Left lobe of liver (tissue), 2 donors: ENCODE results near the gene ZBTB40. TPM values are rescaled to one million over a fixed set of nuclear protein-coding genes. Genes with fewer than 3 reads are reported as not detected.

ENCODE experiments used
- ATAC-seq: fragments of 200-7000 bp; cut with Tn5 transposase; one replicate; pipeline ENCODE4 v1.9.1; 2020; ENCODE audit warnings: mild to moderate bottlenecking, moderate library complexity
- DNase-seq: peaks from one replicate; pipeline ENCODE4 v3.0.0-alpha.2; 2020; ENCODE audit warnings: low spot score
- total RNA-seq: library from RNA; stranded (reverse); gene quantifications from one replicate; pipeline ENCODE4 v1.2.1, GENCODE V29; 2021
- donor health status: DM: no; HTN: no; CAD: no; lungs with moderate emphysema.
- donor health status: DM: no; HTN: yes; CAD: no.

Gene ZBTB40
- total RNA-seq, 1 donor from 2014 or later = 6.7 TPM

DNA sequence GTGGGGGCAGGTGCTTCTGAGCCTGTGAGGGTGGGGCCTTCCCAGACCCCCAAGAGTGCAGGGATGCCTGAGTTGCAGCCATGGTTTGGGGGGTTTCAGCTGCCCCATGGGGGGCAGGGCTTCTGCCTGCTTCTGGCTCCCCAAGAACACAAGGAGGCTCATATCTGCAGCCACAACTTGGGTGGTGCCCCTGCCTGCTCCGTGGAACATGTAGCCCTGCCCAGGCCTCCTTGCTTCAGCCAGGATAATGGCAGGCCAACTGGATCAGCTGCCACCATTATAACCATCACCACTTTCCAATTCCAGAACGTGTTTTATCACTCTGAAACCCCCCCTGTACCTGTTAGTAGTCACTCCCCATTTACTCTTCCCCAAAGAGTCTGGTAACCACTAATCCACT is 14.0 kb downstream of the ZBTB40 start:
- DNase-seq (no peak), ATAC-seq (no peak)

DNA sequence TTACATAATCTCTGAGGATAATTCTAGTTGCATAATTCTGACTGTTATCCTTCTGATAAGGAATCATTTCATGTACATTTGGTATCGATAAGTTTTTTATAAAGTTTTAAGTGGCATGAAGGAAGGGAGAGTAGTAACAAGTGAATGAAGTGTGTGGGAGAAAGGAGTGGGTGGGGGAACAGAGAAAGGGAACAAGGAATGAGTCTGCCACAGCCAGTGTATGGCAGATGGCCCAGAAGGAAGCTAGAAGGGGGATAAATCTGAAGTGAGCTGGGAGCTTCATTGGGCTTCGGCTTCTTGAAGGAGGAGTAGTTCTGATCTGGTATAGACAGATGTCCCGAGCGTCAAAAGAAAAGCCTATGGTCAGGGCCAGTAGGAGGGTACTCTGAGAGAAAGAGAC is 18.6 kb downstream of the ZBTB40 start:
- DNase-seq (no peak), ATAC-seq (no peak)

DNA sequence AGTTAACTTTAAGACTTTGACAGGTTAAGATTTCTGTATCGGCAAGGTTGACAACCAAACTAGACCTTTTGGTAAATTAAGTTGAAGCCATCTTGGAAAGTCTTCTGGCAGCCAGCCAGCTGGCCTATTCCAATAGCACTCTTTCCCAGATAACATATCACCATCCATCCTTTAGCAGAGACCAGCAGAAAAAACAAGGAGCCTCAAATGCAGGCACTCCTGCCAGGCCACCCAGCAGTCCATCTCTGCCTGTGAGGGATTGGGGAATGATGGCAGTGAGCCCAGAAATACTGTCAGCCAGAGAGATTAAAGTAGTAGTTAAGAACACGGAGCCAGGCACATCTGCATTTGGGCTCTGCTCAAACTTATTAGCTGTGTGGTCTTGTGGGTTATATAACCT is 19.4 kb downstream of the ZBTB40 start:
- peak; percentile 63 for ATAC-seq

DNA sequence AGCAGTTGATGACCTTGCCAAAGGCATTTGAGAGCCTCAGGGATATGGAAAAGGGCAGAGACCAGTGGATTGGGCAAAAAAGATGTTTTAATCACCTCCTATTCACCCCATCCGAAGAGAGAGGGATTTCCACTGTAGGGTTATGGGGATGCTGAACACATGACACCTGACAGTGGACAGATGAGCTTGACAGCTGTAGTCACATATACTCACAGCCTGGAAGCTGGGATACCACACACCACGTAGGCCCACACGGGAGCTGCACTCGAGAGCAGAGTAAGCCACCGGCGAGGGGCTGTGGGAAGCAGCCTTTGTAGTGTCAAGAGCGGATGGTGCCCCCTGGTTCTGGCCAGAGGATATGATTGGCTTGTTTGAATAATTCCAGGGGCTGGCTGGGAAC is 20.0 kb downstream of the ZBTB40 start:
- ATAC-seq (no peak), DNase-seq (no peak)

More for the DNA sequence above, 19.4 kb downstream of the ZBTB40 start:
- DNase-seq = peak; percentile 77

DNA sequence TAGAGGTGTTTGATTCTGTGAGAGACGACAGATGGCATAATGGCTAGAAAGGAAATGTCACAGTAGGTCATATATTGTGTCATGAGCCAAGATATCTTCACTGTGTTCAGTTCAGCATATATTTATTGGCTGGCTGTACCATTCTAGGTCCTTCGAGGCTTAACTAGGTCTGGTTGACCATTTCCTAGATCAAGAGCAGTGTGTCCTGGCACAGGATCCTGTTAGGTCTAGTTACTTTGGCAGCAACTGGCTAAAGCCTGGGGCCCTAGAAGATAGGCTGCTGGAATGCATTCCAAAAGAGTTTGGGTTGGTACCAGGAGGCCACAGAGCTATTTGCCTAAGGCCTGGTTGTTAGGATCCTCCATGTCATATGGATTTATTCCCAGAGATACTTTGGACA is 20.9 kb downstream of the ZBTB40 start:
- ATAC-seq (peak; percentile 93), DNase-seq (peak; percentile 84)

DNA sequence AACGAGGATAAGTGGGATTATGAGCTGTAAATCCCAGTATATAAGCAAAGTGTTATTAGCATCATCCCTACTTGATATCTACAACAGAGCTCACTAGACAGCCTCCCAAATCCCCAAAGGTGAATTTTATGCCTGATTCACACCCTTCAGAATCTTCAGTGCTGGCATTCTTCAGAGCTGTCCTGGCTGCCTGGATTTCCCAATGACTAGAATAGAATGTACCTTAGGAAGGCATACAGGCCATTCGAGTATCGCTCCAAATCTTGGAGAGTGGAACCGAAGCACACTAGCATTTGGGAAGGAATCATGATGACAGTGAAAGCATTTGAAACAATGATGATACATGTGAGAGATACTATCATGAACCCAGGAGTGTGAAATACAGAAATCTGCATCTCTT is 22.3 kb downstream of the ZBTB40 start:
- DNase-seq = no peak
- no peak for ATAC-seq

DNA sequence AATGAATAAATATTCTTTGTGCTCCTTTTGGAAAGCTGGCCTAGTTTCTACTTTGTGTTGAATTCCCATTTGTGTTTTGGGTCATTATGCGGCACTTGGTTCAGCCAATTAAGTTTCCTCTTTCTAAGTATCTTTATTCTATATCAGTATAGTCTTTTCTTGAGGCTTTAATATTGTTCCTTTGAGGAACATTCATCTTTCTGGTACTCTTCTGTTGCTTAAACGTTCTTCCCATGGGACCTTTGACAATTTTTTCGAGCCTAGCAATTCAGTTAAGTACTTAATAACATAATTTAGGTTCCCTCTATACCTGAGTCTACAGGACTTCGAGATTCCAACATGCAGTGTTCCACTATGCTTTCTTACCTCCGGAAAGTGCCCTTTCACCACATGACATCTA is 24.9 kb downstream of the ZBTB40 start:
- DNase-seq (no peak), ATAC-seq (no peak)

DNA sequence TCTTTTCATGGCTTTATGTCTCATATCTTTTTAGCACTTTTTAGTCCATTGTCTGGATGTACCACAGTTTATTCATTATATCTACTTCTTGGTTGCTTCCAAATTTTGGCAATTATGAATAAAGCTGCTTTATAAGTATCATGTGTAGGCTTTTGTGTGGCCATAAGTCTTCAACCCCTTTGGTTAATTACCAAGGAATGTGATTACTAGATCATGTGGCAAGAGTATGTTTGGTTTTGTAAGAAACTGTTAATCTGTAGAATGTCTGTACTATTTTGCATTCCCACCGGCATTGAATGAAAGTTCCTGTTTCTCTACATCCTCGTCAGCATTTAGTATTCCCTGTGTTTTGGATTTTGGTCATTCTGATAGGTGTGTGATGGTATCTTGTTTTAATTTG is 31.5 kb downstream of the ZBTB40 start:
- no peak for ATAC-seq
- no peak for DNase-seq

DNA sequence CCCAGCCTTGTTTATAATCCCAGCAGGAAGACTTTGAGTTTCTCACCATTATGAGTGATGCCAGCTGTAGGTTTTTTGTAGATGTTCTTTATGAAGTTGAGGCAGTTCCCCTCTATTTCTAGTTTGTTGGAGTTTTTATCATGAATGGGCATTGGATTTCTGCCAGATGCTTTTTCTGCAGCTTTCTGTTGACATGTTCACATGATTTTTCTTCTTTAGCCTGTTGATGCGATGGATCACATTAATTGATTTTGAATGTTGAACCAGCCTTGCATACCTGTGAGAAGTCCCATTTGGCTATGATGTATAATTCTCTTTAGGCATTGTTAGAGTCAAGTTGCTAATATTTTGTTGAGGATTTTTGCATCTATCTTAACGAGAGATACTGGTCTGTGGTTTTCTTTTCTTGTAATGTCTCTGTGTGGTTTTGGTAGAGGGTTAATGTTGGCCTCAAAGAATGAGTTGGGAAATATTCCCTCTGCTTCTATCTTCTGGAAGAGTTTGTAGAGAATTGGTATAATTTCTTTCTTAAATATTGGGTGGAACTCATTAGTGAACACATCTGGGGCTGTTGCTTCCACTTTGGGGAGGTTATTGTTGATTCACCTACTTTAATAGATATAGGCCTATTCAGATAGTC is 33.2 kb downstream of the ZBTB40 start:
- DNase-seq = no peak
- no peak for ATAC-seq

DNA sequence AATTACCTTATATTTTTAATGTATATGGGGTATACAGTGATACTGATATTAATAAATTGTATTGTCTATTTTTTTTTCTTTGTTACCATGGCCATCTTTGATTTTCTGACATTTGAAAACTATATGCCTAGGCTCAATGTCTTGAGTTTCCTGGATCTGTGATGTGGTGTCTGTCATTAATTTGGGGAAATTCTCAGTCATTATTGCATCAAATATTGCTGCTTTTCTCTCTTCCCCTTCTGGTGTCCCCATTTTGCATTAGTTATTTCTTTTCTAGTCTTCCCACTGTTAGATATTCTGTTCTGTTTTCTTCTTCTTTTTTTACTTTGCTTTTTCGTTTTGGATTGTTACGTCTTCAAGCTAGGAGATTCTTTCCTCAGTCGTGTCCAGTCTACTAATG is 33.8 kb downstream of the ZBTB40 start:
- no peak for ATAC-seq

DNA sequence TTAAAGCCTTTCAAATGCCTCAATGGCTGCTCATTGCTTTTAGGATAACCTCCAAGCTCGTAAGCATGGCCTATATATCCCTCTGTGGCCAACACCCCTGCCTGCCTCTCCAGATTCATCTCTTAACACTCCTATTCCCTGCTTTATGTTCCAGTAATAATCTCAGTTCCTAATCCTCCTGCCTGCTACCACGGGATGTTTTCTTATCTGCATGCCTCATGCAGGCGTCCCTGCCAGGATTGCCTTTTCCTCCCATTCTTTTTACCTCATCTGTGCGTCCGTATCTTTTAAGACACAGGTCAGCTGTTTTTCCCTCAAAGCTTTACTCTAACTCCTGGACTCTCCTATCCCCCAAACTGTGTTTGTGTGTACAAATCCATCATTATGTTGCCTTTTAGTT is 36.1 kb downstream of the ZBTB40 start:
- DNase-seq = no peak
- ATAC-seq = no peak

More for the DNA sequence above, 33.8 kb downstream of the ZBTB40 start:
- no peak for DNase-seq

DNA sequence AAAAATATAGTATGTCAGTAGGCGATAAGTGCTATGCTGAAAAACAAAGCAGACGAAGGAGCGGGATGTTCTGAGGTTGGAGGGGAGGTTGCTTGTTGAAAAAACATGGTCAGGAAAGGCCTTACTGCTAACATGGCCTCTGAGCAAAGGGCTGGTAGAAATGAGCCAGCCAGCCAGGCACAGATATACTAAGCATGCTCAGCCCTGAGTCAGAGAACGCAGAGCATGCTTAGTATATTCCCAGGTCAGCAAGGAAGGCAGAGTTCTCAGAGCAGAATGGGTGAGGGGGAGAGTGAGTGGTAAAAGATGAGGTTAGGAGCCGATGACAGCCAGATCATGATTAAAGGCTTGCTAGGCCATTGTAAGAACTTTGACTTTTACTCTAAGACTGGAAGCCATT is 36.7 kb downstream of the ZBTB40 start:
- ATAC-seq = no peak
- DNase-seq = no peak

DNA sequence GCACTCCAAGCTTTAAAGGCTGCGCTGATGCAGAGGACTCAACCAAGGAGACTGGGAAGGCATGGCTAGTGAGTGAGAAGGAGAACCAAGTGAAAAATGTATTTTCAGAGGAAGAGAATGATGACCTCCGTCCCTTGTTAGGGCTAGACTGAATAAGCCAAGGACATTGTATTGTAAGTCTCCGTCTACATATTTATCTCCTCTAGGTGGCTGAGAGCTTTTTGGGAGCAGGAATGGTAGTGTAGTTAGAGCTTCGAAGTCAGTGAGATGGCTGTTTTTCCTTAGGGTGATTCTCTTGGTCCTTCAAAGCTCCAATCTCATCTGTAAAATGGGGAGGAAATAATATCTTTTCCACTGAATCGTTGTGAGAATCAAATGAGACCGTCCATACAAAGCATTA is 37.6 kb downstream of the ZBTB40 start:
- DNase-seq (no peak), ATAC-seq (no peak)

DNA sequence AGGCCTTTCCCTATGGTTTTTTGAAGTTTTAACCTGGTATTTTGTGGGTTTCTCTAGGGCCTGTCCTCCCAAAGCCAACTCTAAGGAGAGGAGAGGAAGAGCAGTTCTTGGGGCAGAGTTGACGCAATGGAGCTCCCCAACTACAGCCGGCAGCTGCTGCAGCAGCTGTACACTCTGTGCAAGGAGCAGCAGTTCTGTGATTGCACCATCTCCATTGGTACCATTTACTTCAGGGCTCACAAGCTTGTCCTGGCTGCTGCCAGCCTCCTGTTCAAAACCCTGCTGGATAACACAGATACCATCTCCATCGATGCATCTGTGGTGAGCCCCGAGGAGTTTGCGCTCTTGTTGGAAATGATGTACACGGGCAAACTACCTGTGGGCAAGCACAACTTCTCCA is 38.2 kb downstream of the ZBTB40 start:
- ATAC-seq (no peak), DNase-seq (no peak)

DNA sequence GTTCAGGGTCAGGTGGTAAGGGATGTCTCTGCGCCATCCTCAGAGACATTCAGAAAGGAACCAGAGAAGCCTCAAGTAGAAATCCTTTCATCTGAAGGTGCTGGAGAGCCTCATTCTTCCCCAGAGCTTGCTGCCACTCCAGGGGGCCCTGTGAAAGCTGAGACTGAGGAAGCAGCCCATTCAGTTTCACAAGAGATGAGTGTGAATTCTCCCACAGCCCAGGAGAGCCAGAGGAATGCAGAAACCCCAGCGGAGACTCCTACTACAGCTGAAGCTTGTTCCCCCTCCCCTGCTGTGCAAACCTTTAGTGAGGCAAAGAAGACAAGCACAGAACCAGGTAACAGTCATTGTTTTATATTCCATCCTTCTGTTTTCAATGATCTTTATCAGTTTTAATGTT is 38.7 kb downstream of the ZBTB40 start:
- no peak for ATAC-seq
- DNase-seq = no peak

DNA sequence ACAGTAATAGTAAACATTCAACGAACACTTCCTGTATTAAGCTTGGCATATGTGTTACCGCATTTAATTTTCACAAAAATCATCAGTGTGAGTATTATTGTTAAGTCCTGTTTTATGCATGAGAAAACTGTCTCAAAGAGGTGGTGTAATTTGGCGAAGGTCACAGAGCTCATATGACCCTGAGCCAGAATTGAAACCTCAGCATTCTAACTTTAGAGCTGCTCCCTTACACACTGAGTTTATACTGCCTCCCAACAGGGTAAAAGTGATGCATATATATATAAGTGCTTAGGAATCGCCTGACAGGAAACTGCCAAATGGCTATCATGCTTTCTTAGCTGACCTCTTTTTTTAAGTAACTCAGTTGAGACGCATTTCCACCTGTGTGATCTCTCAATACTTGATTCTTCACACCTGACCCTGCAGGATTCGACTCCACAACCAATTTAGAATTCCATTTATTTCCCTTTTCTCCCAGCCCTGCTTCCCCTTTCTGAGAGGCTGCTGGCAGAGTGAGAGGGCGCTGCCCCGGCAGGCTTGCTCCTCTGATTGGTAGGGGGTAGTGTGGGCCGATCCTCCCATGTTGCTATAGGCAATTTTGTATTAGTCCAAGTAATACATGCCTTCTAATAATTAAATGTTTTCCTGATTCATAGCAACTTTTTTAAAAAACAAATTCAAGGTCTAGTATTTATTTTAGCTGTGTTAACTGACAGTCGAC is 40.5 kb downstream of the ZBTB40 start:
- no peak for DNase-seq
- ATAC-seq = no peak

DNA sequence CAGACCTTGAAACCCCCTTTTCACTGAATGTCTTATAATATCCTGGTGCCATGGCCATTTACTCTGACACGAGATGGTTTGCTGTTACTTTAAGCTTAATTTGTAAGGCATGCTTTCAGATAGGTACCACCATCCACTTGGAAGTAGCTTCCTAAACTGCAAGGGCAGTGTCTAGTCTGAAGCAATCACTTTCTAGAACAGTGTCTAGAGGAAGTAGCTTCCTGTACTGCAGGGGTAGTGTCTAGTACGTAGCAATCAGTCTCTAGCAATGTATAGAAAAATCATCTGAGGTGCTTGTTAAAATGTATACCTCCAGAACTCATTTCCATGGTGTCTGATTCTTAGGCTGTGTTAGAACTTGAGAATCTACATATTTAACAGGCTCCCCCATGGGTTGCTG is 42.5 kb downstream of the ZBTB40 start:
- ATAC-seq (no peak), DNase-seq (no peak)

DNA sequence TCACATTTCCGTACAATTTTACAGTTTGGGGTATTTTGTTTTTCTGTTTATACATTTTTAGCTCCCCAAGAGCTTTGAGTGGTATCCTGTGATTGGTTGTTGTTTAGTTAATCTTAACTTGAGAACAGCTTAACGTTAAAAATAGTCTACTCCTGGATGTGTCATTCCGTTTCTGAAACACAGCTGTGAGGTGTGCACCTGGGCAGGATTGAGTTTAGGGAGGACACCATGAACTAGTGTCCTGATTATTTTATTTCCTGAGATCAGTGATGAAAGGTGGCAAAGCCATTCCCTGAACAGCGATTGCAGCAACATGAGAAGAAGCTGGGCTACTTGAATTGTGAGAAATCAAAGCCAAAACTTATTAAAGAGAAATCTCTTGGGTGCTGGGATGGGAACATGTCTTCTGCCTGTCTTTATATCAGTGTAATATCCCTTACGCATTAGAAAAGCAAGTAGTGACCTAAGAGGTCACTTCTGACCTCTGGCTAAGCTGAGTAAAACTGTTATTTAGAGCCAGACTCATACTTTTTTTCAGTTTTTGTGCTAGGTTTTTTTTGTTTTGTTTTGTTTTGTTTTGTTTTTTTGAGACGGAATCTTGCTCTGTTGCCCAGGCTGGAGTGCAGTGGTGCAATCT is 43.4 kb downstream of the ZBTB40 start:
- ATAC-seq = no peak
- no peak for DNase-seq

DNA sequence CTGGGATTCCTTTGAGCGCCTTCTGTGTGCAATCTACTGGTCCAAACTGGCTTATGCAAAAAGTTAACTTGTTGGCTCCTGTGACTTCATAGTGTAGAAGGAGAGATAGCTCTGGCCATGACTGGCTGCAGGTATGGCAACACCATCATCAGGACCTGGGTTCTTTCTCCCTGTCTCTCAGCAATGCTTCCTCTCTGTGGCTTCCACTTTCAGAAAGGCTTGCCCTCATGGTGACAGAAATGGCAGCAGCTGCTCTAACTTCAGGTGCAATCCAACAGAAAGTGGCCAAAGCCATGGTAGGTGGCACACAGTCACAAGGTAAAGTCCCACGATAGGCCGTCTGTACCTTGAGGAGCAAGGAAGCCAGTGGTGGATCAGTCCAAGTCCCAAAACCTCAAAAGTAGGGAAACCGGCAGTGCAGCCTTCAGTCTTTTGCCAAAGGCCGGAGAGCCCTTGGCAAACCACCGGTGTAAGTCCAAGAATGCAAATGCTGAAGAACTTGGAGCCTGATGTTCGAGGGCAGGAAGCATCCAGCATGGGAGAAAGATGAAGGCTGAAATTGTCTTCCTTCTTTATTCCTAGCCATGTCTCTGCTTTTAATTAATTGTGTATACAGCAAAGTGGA is 45.0 kb downstream of the ZBTB40 start:
- ATAC-seq = no peak
- DNase-seq = no peak

DNA sequence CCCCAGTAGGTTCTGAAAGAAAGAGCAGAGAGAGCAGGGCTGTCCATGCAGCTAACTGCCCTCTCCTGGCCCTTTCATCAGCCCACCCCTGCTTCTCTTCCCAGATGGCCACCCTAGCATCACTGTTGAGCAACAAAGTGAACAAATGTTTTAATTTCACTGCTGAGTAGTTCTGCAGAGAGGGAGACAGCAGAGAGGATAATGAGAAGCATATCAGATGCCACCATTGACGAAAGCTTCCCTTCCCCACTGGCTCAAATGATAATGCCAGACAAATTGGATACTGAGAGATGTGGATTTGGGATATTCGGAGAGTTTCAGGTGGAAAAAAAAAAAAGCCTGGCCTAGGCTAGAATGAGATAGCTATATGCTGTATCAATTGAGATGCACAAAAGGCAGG is 46.8 kb downstream of the ZBTB40 start:
- no peak for ATAC-seq
- no peak for DNase-seq

DNA sequence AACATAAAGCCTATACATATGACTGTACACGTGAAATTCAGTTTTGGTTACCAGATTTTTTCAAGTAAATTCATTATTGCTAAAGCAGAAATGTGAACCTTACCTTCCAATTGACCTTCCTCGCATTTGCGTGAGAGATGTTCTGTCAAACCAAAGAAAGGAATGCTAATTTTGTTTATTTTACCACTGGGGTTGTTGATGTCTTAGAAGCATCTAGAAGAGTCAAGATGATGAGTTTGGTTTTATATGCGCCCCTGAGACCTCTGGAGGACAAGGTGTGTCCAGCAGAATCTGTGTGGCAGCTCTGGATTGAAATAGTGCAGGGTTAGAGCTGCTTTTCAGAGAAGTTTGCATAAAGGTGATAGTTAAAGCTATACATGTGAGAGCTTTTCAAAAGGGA is 48.4 kb downstream of the ZBTB40 start:
- ATAC-seq = no peak
- no peak for DNase-seq

DNA sequence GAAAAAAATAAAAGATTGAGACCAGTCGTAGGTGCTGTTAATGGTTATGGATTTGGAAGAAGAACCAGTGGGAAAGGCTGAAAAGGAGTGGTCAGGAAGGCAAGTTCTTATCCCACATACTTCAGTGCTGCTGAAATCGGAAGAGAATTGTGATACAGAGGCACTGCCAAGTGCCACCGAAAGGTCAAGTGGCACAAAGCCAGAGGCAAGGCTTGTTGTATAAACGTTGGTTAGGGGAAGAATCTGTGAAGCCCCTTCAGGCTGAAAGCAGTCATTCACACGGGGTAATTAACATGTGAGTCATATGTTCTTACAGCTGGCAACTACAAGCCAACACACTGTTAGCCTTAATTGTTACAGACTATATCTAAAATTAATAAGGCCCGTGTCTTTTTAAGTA is 48.8 kb downstream of the ZBTB40 start:
- DNase-seq = peak; percentile 63
- peak; percentile 66 for ATAC-seq
